Left ventricle myocardium inferior (tissue), 1 donor: ENCODE measurements around the gene LRRC8D. TPM values are rescaled to one million over a fixed set of nuclear protein-coding genes. Genes with fewer than 3 reads are reported as not detected.
"Not testable (repeated sequence)": the region's sequence is repeated elsewhere in the genome, so short reads cannot be mapped to it uniquely, and the experiment has no call there.

Experiments used
- DNase-seq: peaks from one replicate; pipeline ENCODE4 v3.0.0-alpha.2; 2020
- H3K27ac ChIP-seq: fragments of 200-600 bp; replicated peaks from 2 replicates; pipeline ENCODE4 v1.8.0; 2021
- H3K27me3 ChIP-seq: fragments of 200-600 bp; 2 replicates; pipeline ENCODE4 v1.8.0; 2021; ENCODE audit warnings: low read depth
- H3K36me3 ChIP-seq: fragments of 200-600 bp; 2 replicates; pipeline ENCODE4 v1.8.0; 2021
- H3K4me1 ChIP-seq: fragments of 200-600 bp; 2 replicates; pipeline ENCODE4 v1.8.0; 2021
- H3K4me3 ChIP-seq: fragments of 200-600 bp; 2 replicates; pipeline ENCODE4 v1.8.0; 2021; ENCODE audit warnings: mild to moderate bottlenecking, moderate library complexity
- H3K9me3 ChIP-seq: fragments of 200-600 bp; replicated peaks from 2 replicates; pipeline ENCODE4 v1.8.0; 2021
- CTCF ChIP-seq: fragments of 200-600 bp; IDR thresholded peaks from 2 replicates; pipeline ENCODE4 v1.8.0; 2021; ENCODE audit warnings: antibody characterized with exemption, mild to moderate bottlenecking, borderline replicate concordance
- intact Hi-C: fragments of 100-400 bp; cut with micrococcal nuclease; formaldehyde crosslinking; loops from one replicate; pipeline ENCODE4 v1.11.0; 2022
- total RNA-seq: library from RNA; stranded (reverse); fragmentation: NEBNext Ultra II Directional; extraction: Animal tissue kit (Norgen Biotek cat#: 25700); gene quantifications from one replicate; pipeline ENCODE4 v1.2.1, GENCODE V29; 2021
- donor health status: DM: no; HTN: yes; CAD: no; lungs with severe emphysema.

Gene LRRC8D
- total RNA-seq, 1 donor from 2014 or later: 6.4 TPM

- intact Hi-C loops: no loop called here
- TF ChIP-seq CTCF: no peak
- Histone ChIP-seq H3K4me1 (peaks cover 7% of the 10 kb centered on the region), H3K9me3 (no peaks in the 10 kb centered on the region), H3K36me3 (no peaks in the 10 kb centered on the region), H3K4me3 (no peak overlapping the region), H3K27me3 (no peaks in the 10 kb centered on the region), H3K27ac (peak overlapping the region; percentile 19)
- DNase-seq: no peak
Observed at GRCh38 chr1:89975540-89976125, 154.8 kb downstream of the LRRC8D start.

DNA sequence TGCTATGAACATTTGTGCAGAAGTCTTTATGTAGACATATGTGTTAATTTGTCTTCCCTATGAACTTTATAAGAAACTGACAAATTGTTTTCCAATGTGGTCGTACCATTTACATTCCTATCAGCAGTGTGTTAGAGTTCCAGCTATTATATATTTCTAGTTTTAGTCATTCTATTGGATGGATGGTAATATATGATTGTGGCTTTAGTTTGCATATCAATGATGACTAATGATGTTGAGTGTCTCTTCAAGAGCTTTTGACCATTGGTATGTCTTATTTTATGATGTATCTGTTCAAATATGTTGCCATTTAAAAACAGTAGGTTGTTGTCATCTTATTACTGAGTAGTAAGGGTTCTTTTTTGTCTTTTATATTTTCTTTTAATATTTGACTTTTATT is 157.9 kb downstream of the LRRC8D start:
- TF ChIP-seq CTCF: no peak
- Histone ChIP-seq H3K9me3 (no peaks in the 10 kb centered on the region), H3K27me3 (no peaks in the 10 kb centered on the region), H3K36me3 (no peaks in the 10 kb centered on the region), H3K4me1 (peaks cover 16% of the 10 kb centered on the region), H3K4me3 (no peak overlapping the region), H3K27ac (no peak overlapping the region)
- DNase-seq: no peak
- intact Hi-C loops: no loop called here

- H3K9me3 ChIP-seq: no peaks in the 10 kb centered on the region
- H3K36me3 ChIP-seq: no peaks in the 10 kb centered on the region
- peaks cover 11% of the 10 kb centered on the region for H3K4me1 ChIP-seq
- H3K27me3 ChIP-seq: no peaks in the 10 kb centered on the region
- peak overlapping the region; percentile 39 for H3K27ac ChIP-seq
- intact Hi-C loops: loop anchor here (10.0 kb wide), 1 partner anchor 136 kb away; no protein-coding TSS in a partner anchor
- DNase-seq: no peak
- TF ChIP-seq CTCF: no peak
- no peak overlapping the region for H3K4me3 ChIP-seq
Observed at GRCh38 chr1:89980605-89981004, 159.8 kb downstream of the LRRC8D start.

DNA sequence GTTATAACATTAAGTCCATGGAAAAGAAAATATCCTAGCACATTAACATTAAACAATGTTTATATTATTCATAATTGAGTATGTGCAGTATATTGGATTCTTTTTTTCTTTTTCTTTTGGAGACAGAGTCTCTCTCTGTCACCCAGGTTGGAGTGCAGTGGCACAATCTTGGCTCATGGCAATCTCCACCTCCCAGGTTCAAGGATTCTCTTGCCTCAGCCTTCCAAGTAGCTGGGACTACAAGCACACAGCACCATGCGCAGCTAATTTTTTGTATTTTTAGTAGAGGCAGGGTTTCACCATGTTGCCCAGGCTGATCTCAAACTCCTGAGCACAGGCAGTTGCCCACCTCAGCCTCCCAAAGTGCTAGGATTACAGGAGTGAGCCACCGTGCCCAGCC is 162.0 kb downstream of the LRRC8D start:
- intact Hi-C loops: loop anchor here (10.0 kb wide), 1 partner anchor 138 kb away; no protein-coding TSS in a partner anchor
- H3K9me3 ChIP-seq, DNase-seq, H3K36me3 ChIP-seq, H3K27me3 ChIP-seq, H3K4me3 ChIP-seq: not testable (repeated sequence)
- Histone ChIP-seq H3K4me1 (peaks cover 12% of the 10 kb centered on the region), H3K27ac (peak overlapping the region; percentile 44)

GRCh38 chr1:89984564-89985116 is 163.8 kb downstream of the LRRC8D start:
- not testable (repeated sequence) for DNase-seq, H3K36me3 ChIP-seq, H3K4me3 ChIP-seq, H3K27ac ChIP-seq, H3K27me3 ChIP-seq, H3K9me3 ChIP-seq
- peaks cover 12% of the 10 kb centered on the region for H3K4me1 ChIP-seq
- intact Hi-C loops: loop anchor here (10.0 kb wide), 1 partner anchor 140 kb away; no protein-coding TSS in a partner anchor

GRCh38 chr1:89986020-89986419 is 165.2 kb downstream of the LRRC8D start:
- DNase-seq: no peak
- no peak for TF ChIP-seq CTCF
- H3K27ac ChIP-seq: no peak overlapping the region
- intact Hi-C loops: loop anchor here (2.0 to 10.0 kb wide), 2 partner anchors 141 to 181 kb away; no protein-coding TSS in a partner anchor
- H3K27me3 ChIP-seq: no peaks in the 10 kb centered on the region
- H3K36me3 ChIP-seq: no peaks in the 10 kb centered on the region
- no peaks in the 10 kb centered on the region for H3K9me3 ChIP-seq
- no peak overlapping the region for H3K4me3 ChIP-seq
- peaks cover 12% of the 10 kb centered on the region for H3K4me1 ChIP-seq

Other genes starting within 250 kb of the LRRC8D start
- gene LRRC8C, start 187.9 kb upstream of the LRRC8D start, total RNA-seq: 6.2 TPM
- gene ZNF326, start 174.1 kb downstream of the LRRC8D start, total RNA-seq: 18.1 TPM